Keratinocyte (primary cell): ENCODE results near the gene ZSCAN5A.

Experiments used
- CTCF ChIP-seq, 3 experiments: IDR thresholded peaks in 1 of 3; conservative IDR thresholded peaks in 1 of 3; optimal IDR thresholded peaks in 1 of 3; 2 replicates in 2 of 3; 3 replicates in 1 of 3; pipeline versions ENCODE3 to v1.5.1; 2011; ENCODE audit warnings: low read length in 3 of 3, mild to moderate bottlenecking in 3 of 3, moderate library complexity in 2 of 3, control low read depth in 1 of 3, inconsistent platforms in 1 of 3; ENCODE audit not compliant: insufficient read depth in 2 of 3; ENCODE audit errors: extremely low read depth in 1 of 3
- EZH2 ChIP-seq: IDR thresholded peaks from one replicate; pipeline ENCODE4 v1.6.1; 2012; ENCODE audit warnings: inconsistent platforms, mild to moderate bottlenecking, low read length, moderate library complexity

GRCh38 chr19:56176881-56177280, 137.8 kb downstream of the ZSCAN5A start:
- TF ChIP-seq CTCF (optimal IDR thresholded peaks at IDR 0.05 in 1 of 3, IDR thresholded peaks at IDR 0.05 in 1 of 3, conservative IDR thresholded peaks at IDR 0.05 in 1 of 3; ENCODE audit: extremely low read depth in 1 of 3, insufficient read depth in 2 of 3, low read length in 3 of 3) (no peak), EZH2 (no peak)
